ENCODE measurements around the gene DEF6.

Gene DEF6

DNA sequence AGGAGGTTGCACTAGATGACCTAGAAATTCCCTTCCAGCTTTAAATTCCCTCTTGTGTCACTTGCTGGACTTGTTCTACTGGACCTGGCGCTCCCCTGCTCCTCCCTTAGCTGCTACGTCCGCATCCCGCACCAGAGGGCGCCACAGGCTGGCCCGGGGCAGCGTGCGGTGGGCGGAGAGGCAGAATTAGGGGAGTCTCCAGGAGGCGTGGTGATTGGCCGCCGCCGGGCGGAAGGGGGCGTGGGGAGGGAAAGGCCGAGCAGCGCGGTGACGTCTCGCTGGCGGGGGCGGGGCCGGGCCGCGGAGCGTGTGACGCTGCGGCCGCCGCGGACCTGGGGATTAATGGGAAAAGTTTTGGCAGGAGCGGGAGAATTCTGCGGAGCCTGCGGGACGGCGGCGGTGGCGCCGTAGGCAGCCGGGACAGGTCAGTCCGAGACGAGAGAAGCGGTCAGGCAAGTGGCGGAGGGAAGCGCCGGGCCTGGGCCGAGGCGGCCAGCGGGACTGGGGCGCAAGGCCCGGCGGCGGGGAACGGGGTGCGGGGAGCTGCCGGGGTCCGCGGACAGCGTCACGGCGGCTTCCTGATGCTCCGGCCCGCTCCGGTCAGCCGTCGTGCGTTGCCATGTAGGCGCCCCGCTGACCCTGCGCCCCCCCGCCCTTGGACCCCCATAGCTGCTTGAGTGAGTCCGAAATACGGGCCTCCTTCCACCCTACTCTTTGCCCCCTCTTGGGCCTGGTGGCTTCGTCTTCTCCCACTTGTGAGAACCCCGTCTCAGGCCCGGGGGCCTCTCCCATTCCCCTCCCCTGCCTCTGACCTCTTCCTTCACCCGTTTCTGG lies 44.9 kb downstream of the DEF6 start, which contains the start of gene PPARD:
Gene PPARD (plus strand): TSS at position 301 of the 834 bp plus-strand sequence. CDS start 68,530 bp downstream, outside the sequence.
- Histone ChIP-seq H3K4me2 (ENCODE audit: low read depth, low read length) (peak within 1 kb of the TSS; percentile 95), H3K9me3 (replicated peaks; ENCODE audit: insufficient read depth, low read length) (no peaks in the 10 kb centered on the region), H3F3A (ENCODE audit: insufficient read depth, low read length) (no peaks in the 10 kb centered on the region), H3K79me2 (ENCODE audit: low read length) (peaks cover 23% of the 10 kb centered on the region), H4K20me1 (ENCODE audit: insufficient read depth, low read length) (no peaks in the 10 kb centered on the region; the same call in 1 of the 2 replicates), H3K4me3 (ENCODE audit: low read length) (peak within 1 kb of the TSS; percentile 84), H3K9ac (ENCODE audit: low read length) (peak within 1 kb of the TSS; percentile 72), H3K27ac (ENCODE audit: low read length) (no peak within 1 kb of the TSS), H3K27me3 (replicated peaks; ENCODE audit: insufficient read depth, low read length) (no peaks in the 10 kb centered on the region), H3K36me3 (replicated peaks; ENCODE audit: insufficient read depth, low read length) (no peaks in the 10 kb centered on the region), H3K9me2 (replicated peaks; ENCODE audit: insufficient read depth, low read length) (no peaks in the 10 kb centered on the region), H2AFZ (ENCODE audit: low read length) (peak within 1 kb of the TSS; percentile 53), H3K4me1 (ENCODE audit: low read length) (peaks cover 6% of the 10 kb centered on the region; the same call in 1 of the 2 replicates)
- peak; percentile 91 for DNase-seq
- TF ChIP-seq, protein P1, sequence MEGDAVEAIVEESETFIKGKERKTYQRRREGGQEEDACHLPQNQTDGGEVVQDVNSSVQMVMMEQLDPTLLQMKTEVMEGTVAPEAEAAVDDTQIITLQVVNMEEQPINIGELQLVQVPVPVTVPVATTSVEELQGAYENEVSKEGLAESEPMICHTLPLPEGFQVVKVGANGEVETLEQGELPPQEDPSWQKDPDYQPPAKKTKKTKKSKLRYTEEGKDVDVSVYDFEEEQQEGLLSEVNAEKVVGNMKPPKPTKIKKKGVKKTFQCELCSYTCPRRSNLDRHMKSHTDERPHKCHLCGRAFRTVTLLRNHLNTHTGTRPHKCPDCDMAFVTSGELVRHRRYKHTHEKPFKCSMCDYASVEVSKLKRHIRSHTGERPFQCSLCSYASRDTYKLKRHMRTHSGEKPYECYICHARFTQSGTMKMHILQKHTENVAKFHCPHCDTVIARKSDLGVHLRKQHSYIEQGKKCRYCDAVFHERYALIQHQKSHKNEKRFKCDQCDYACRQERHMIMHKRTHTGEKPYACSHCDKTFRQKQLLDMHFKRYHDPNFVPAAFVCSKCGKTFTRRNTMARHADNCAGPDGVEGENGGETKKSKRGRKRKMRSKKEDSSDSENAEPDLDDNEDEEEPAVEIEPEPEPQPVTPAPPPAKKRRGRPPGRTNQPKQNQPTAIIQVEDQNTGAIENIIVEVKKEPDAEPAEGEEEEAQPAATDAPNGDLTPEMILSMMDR (IDR thresholded peaks at IDR 0.05; ENCODE audit: low read length) = peak; percentile 97
- TF ChIP-seq EZH2 (optimal IDR thresholded peaks at IDR 0.05; ENCODE audit: low read depth, low read length) = no peak

DNA sequence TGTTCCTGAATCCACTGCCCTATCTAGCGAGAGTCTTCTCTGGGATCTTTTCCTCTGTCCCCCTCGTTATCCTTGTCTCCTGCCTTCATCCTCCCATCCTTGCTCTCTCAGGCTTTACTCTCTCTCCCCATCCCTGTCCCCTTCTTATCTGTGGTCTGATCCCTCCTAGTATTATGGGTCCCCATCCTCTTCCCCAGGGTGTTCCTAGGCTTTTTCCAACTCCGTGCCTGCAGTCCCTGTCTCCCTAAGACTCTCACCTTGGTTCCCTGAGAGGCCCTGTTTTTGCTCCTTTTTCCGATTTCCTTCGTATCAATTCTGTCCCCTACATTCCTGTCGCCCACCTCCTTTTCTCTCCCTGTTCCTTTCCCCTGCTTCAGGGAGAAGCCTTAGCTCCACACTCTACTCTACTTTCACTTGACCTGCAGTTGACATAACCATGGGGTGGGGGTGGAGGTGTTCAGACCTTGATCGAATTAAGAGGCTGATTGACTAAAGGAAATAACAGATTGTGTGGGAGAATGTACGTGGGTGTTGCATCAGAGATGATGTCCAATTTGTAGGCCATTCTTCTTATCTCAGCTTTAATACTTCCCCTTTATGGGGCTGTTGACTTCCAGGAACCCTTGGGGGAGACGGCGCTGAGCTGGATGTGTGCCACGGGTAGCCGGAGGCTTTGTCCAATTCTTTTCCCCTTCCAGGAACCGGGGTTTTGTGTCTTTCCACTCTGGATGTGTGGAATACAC lies 45.6 kb downstream of the DEF6 start:
- Histone ChIP-seq H3K9me3 (replicated peaks; ENCODE audit: insufficient read depth, low read length) (no peaks in the 10 kb centered on the region), H3K27ac (ENCODE audit: low read length) (no peak overlapping the region), H2AFZ (ENCODE audit: low read length) (peak overlapping the region; percentile 53; the same call in 1 of the 2 replicates), H4K20me1 (ENCODE audit: insufficient read depth, low read length) (no peaks in the 10 kb centered on the region; the same call in 1 of the 2 replicates), H3K4me1 (ENCODE audit: low read length) (peaks cover 6% of the 10 kb centered on the region; the same call in 1 of the 2 replicates), H3K9me2 (replicated peaks; ENCODE audit: insufficient read depth, low read length) (no peaks in the 10 kb centered on the region), H3K4me3 (ENCODE audit: low read length) (peak overlapping the region; percentile 84), H3K79me2 (ENCODE audit: low read length) (peaks cover 23% of the 10 kb centered on the region), H3K27me3 (replicated peaks; ENCODE audit: insufficient read depth, low read length) (no peaks in the 10 kb centered on the region), H3F3A (ENCODE audit: insufficient read depth, low read length) (no peaks in the 10 kb centered on the region), H3K36me3 (replicated peaks; ENCODE audit: insufficient read depth, low read length) (no peaks in the 10 kb centered on the region), H3K4me2 (ENCODE audit: low read depth, low read length) (peak overlapping the region; percentile 95), H3K9ac (ENCODE audit: low read length) (peak overlapping the region; percentile 72)
- no peak for DNase-seq
- TF ChIP-seq, protein P1 (IDR thresholded peaks at IDR 0.05; ENCODE audit: low read length) = no peak
- no peak for TF ChIP-seq EZH2phosphoT487 (IDR thresholded peaks at IDR 0.05; ENCODE audit: low read length)
- no peak for TF ChIP-seq EZH2 (optimal IDR thresholded peaks at IDR 0.05; ENCODE audit: low read depth, low read length)

DNA sequence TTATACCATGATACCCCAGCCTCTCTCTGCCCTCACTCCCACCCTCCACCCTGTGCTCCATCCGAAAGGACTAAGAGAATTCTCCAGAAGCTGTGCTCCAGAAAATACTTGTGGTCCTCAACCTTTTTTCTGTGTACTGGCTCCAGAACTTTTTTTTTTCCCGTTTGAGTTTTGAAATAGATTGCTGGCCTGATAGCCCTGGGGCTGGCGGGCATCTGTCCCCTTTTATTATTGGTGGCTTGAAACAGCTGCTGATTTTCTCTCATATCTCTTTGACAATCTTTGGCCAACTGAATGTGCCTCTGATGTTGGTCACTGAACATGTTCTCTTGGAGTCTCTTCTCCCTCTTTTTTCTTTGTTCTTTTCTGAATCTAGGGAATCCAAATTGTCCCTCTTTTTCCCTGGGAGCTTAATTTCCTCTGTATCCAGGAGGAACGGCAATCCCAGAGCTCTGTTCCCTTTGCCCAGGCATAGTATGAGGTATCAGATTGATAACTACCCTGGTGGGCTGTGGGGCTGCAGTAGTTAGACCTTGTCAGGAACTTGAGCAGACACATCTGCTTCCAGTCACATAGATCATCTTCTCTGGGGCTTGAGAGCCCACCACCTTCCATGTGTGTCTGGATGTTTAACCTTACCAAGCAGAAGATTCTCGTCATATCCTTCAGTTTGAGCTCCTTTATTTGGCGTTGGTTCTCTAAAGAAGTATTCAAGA lies 46.4 kb downstream of the DEF6 start:
- Histone ChIP-seq H3K27ac (ENCODE audit: low read length) (no peak overlapping the region), H3K27me3 (replicated peaks; ENCODE audit: insufficient read depth, low read length) (no peaks in the 10 kb centered on the region), H2AFZ (ENCODE audit: low read length) (no peak overlapping the region), H3K79me2 (ENCODE audit: low read length) (peaks cover 23% of the 10 kb centered on the region), H3F3A (ENCODE audit: insufficient read depth, low read length) (no peaks in the 10 kb centered on the region), H3K36me3 (replicated peaks; ENCODE audit: insufficient read depth, low read length) (no peaks in the 10 kb centered on the region), H3K9me3 (replicated peaks; ENCODE audit: insufficient read depth, low read length) (no peaks in the 10 kb centered on the region), H3K4me3 (ENCODE audit: low read length) (no peak overlapping the region), H3K9ac (ENCODE audit: low read length) (no peak overlapping the region), H3K9me2 (replicated peaks; ENCODE audit: insufficient read depth, low read length) (no peaks in the 10 kb centered on the region), H3K4me1 (ENCODE audit: low read length) (peaks cover 6% of the 10 kb centered on the region; the same call in 1 of the 2 replicates), H4K20me1 (ENCODE audit: insufficient read depth, low read length) (no peaks in the 10 kb centered on the region; the same call in 1 of the 2 replicates), H3K4me2 (ENCODE audit: low read depth, low read length) (peak overlapping the region; percentile 95; the same call in 1 of the 2 replicates)
- no peak for DNase-seq
- TF ChIP-seq EZH2 (optimal IDR thresholded peaks at IDR 0.05; ENCODE audit: low read depth, low read length) (no peak), EZH2phosphoT487 (IDR thresholded peaks at IDR 0.05; ENCODE audit: low read length) (no peak)
- TF ChIP-seq, protein P1 (IDR thresholded peaks at IDR 0.05; ENCODE audit: low read length) = no peak

All from MM.1S (cell line).